ENCODE results near the gene MCCD1. TPM values are rescaled to one million over a fixed set of nuclear protein-coding genes. Genes with fewer than 3 reads are reported as not detected.

The MCCD1 gene
- total and polyA plus RNA-seq, 7 donors = not detected

- intact Hi-C loops (cut with DNase I) = no loop called here
- TF ChIP-seq CTCF (IDR thresholded peaks at IDR 0.05) = no peak
- TF ChIP-seq POLR2A (IDR thresholded peaks at IDR 0.05) = no peak
- no peak for TF ChIP-seq POLR2AphosphoS5 (IDR thresholded peaks at IDR 0.05)
- no peak for TF ChIP-seq EP300 (IDR thresholded peaks at IDR 0.05)
- Histone ChIP-seq H3K9me3 (no peaks in the 10 kb centered on the region), H3K27me3 (peaks cover 0 to 14% (median 11%) of the 10 kb centered on the region in 3 donors), H3K27ac (no peak overlapping the region), H3K36me3 (no peaks in the 10 kb centered on the region), H3K4me1 (no peaks in the 10 kb centered on the region), H3K4me3 (no peak overlapping the region)
- WGBS, 2 donors = 82 to 88% methylated on average over 4 of the region's 4 CpGs
- DNase-seq = no peak
These were observed 18.8 kb upstream of the MCCD1 start for GRCh38 chr6:31510007-31510406.

GRCh38 chr6:31513456-31514165 lies 15.2 kb upstream of the MCCD1 start:
- no peak overlapping the region for H3K27ac ChIP-seq
- 74 to 75% methylated on average over 5 of the region's 5 CpGs for WGBS, 2 donors
- no peaks in the 10 kb centered on the region for H3K4me1 ChIP-seq
- no peak for TF ChIP-seq POLR2A (IDR thresholded peaks at IDR 0.05)
- no peak for TF ChIP-seq POLR2AphosphoS5 (IDR thresholded peaks at IDR 0.05)
- TF ChIP-seq EP300 (IDR thresholded peaks at IDR 0.05) = no peak
- no peak for TF ChIP-seq CTCF (IDR thresholded peaks at IDR 0.05)
- H3K9me3 ChIP-seq = no peaks in the 10 kb centered on the region
- DNase-seq = no peak
- H3K4me3 ChIP-seq = no peak overlapping the region
- H3K36me3 ChIP-seq = no peaks in the 10 kb centered on the region
- H3K27me3 ChIP-seq = peaks cover 0 to 3% (median 0%) of the 10 kb centered on the region in 3 donors
- intact Hi-C loops (cut with DNase I) = no loop called here

GRCh38 chr6:31521835-31522234 lies 6.9 kb upstream of the MCCD1 start:
- no peak overlapping the region for H3K27ac ChIP-seq
- no peaks in the 10 kb centered on the region for H3K27me3 ChIP-seq
- no peaks in the 10 kb centered on the region for H3K4me1 ChIP-seq
- no peak for DNase-seq
- no peaks in the 10 kb centered on the region for H3K36me3 ChIP-seq
- H3K4me3 ChIP-seq = no peak overlapping the region
- intact Hi-C loops (cut with DNase I) = no loop called here
- WGBS, 2 donors = 76 to 81% methylated on average over 3 of the region's 3 CpGs
- no peaks in the 10 kb centered on the region for H3K9me3 ChIP-seq
- TF ChIP-seq EP300 (IDR thresholded peaks at IDR 0.05) (no peak), POLR2A (IDR thresholded peaks at IDR 0.05) (no peak), POLR2AphosphoS5 (IDR thresholded peaks at IDR 0.05) (no peak), CTCF (IDR thresholded peaks at IDR 0.05) (no peak)

- Histone ChIP-seq H3K4me3 (no peak overlapping the region), H3K27ac (no peak overlapping the region), H3K9me3 (no peaks in the 10 kb centered on the region), H3K36me3 (peaks cover 8 to 12% (median 11%) of the 10 kb centered on the region in 4 donors), H3K27me3 (no peaks in the 10 kb centered on the region), H3K4me1 (no peaks in the 10 kb centered on the region)
- DNase-seq = no peak
- 71 to 80% methylated on average over 8 of the region's 8 CpGs for whole genome bisulfite sequencing, 2 donors
- intact Hi-C loops (cut with DNase I) = no loop called here
- TF ChIP-seq CTCF (IDR thresholded peaks at IDR 0.05) (no peak), POLR2AphosphoS5 (IDR thresholded peaks at IDR 0.05) (no peak), POLR2A (IDR thresholded peaks at IDR 0.05) (no peak), EP300 (IDR thresholded peaks at IDR 0.05) (no peak)
These were observed 3.2 kb upstream of the MCCD1 start for GRCh38 chr6:31525553-31525931.
